Pancreas (tissue), 10 donors: Measurements from ENCODE around the gene RAI1. TPM values are rescaled to one million over a fixed set of nuclear protein-coding genes. Genes with fewer than 3 reads are reported as not detected.

Experiments
- ATAC-seq, 4 donors: fragments of 200-7000 bp; cut with Tn5 transposase; one replicate each; pipeline versions ENCODE4 v1.8.0 to v1.9.1; 2020; ENCODE audit warnings: mild to moderate bottlenecking in 4 of 4, moderate library complexity in 4 of 4
- DNase-seq, 6 donors: peaks; one replicate each; pipeline ENCODE4 v3.0.0-alpha.2; 2020
- FAIRE-seq: peaks from 2 replicates; lab custom pipeline; 2012; peaks lifted over from hg19 to GRCh38; lab: Jason Lieb, UNC
- H3K27ac ChIP-seq, 4 donors: fragments of 200-600 bp; sonication (generic); 1 replicate in 3 of 4; 2 replicates in 1 of 4; pipeline versions ENCODE4 v1.5.0 to v1.8.0; 2020
- H3K27me3 ChIP-seq, 4 donors: fragments of 200-600 bp; one replicate each; pipeline ENCODE4 v1.8.0; 2021
- H3K36me3 ChIP-seq, 3 donors: fragments of 200-600 bp; sonication (generic) in 1 of 3; one replicate each; pipeline versions ENCODE4 v1.5.0 to v1.8.0; 2020 to 2021
- H3K4me1 ChIP-seq, 3 donors: fragments of 200-600 bp; one replicate each; pipeline ENCODE4 v1.8.0; 2021
- H3K4me3 ChIP-seq, 4 donors: fragments of 200-600 bp; sonication (generic) in 2 of 4; one replicate each; pipeline versions ENCODE4 v1.5.0 to v1.8.0; 2020 to 2021
- H3K9me3 ChIP-seq, 4 donors: fragments of 200-600 bp; one replicate each; pipeline ENCODE4 v1.8.0; 2021
- CTCF ChIP-seq, 4 donors: fragments of 200-600 bp; sonication (generic) in 3 of 4; IDR thresholded peaks; one replicate each; pipeline versions ENCODE4 v1.5.0 to v1.8.0; 2021; ENCODE audit warnings: antibody characterized with exemption in 4 of 4
- WGBS, 2 donors: extraction: QIAGEN DNeasy Blood & Tissue Kit; methylation state at CpG; one replicate each; pipeline ENCODE4 v1.1.7; 2013; 5-methylcytosine and 5-hydroxymethylcytosine counted together
- intact Hi-C, 3 donors: fragments of 100-400 bp; cut with DNase I; formaldehyde crosslinking; loops; one replicate each; pipeline versions ENCODE4 v1.11.1 to v1.14.2; 2022
- polyA plus RNA-seq, 2 donors: library from polyadenylated mRNA; stranded (reverse); fragments of 200-250 nt; gene quantifications; one replicate each; pipeline ENCODE4 v1.2.3, GENCODE V29; 2013
- total RNA-seq, 6 donors: library from RNA; stranded (reverse); fragmentation: NEBNext Ultra II Directional in 4 of 6; extraction: Animal tissue kit (Norgen Biotek cat#: 25700) in 4 of 6; gene quantifications; one replicate each; pipeline versions ENCODE4 v1.2.1 to v1.2.4, GENCODE V29; 2021 to 2023
- donor health status: healthy with polysubstance abuse.
- donor health status: DM: no; HTN: no; CAD: no; lungs with moderate emphysema.
- donor health status: DM: no; HTN: no; CAD: no.
- donor health status: control.
- donor health status: control.
- donor health status: Bipolar disorder and iron deficiency.
- donor health status: DM: yes; HTN: yes; CAD: no.
- donor health status: DM: no; HTN: no; CAD: no.
- donor health status: DM: no; HTN: no; CAD: no.
- donor health status: DM: yes; HTN: yes; CAD: no.

RAI1 gene
- total and polyA plus RNA-seq, 8 donors: 12.1 to 23.9 (median 16.7) TPM

- DNase-seq (no peak), FAIRE-seq (no peak), ATAC-seq (no peak)
- Histone ChIP-seq H3K36me3 (no peaks in the 10 kb centered on the region), H3K27me3 (no peaks in the 10 kb centered on the region), H3K9me3 (no peaks in the 10 kb centered on the region), H3K4me1 (no peaks in the 10 kb centered on the region), H3K4me3 (no peak overlapping the region), H3K27ac (no peak overlapping the region)
- intact Hi-C loops: no loop called here
- no peak for TF ChIP-seq CTCF (IDR thresholded peaks at IDR 0.05)
- 89 to 91% methylated on average over 4 of the region's 4 CpGs for WGBS, 2 donors
Measured at GRCh38 chr17:17766744-17767120, 85.5 kb downstream of the RAI1 start.

GRCh38 chr17:17767154-17767869, 86.1 kb downstream of the RAI1 start:
- Histone ChIP-seq H3K4me3 (no peak overlapping the region), H3K9me3 (no peaks in the 10 kb centered on the region), H3K27me3 (no peaks in the 10 kb centered on the region), H3K4me1 (no peaks in the 10 kb centered on the region), H3K36me3 (no peaks in the 10 kb centered on the region), H3K27ac (no peak overlapping the region)
- FAIRE-seq (no peak), ATAC-seq (no peak), DNase-seq (no peak)
- intact Hi-C loops: no loop called here
- no peak for TF ChIP-seq CTCF (IDR thresholded peaks at IDR 0.05)
- 80 to 84% methylated on average over 7 of the region's 7 CpGs for WGBS, 2 donors

GRCh38 chr17:17767887-17768418, 86.7 kb downstream of the RAI1 start:
- TF ChIP-seq CTCF (IDR thresholded peaks at IDR 0.05): no peak
- Histone ChIP-seq H3K4me3 (no peak overlapping the region), H3K36me3 (no peaks in the 10 kb centered on the region), H3K27me3 (no peaks in the 10 kb centered on the region), H3K4me1 (no peaks in the 10 kb centered on the region), H3K27ac (no peak overlapping the region), H3K9me3 (no peaks in the 10 kb centered on the region)
- 78 to 84% methylated on average over 6 of the region's 6 CpGs for WGBS, 2 donors
- FAIRE-seq: no peak
- DNase-seq: no peak
- intact Hi-C loops: no loop called here
- no peak for ATAC-seq

GRCh38 chr17:17768424-17769088, 87.3 kb downstream of the RAI1 start:
- no peak overlapping the region for H3K4me3 ChIP-seq
- no peaks in the 10 kb centered on the region for H3K4me1 ChIP-seq
- ATAC-seq (peak in 2 of 4 donors; percentile 14 to 31), FAIRE-seq (no peak), DNase-seq (peak in 1 of 6 donors; percentile 63)
- intact Hi-C loops: no loop called here
- no peaks in the 10 kb centered on the region for H3K27me3 ChIP-seq
- no peaks in the 10 kb centered on the region for H3K36me3 ChIP-seq
- H3K9me3 ChIP-seq: no peaks in the 10 kb centered on the region
- 69 to 73% methylated on average over 14 of the region's 14 CpGs for whole genome bisulfite sequencing, 2 donors
- no peak overlapping the region for H3K27ac ChIP-seq
- no peak for TF ChIP-seq CTCF (IDR thresholded peaks at IDR 0.05)
